OCI-LY3 (cell line): ENCODE data around the gene TRIM46.

Experiments used
- H2AFZ ChIP-seq: fragments of 200-600, 300-600 bp; shearing (Covaris generic); 2 replicates; pipeline ENCODE4 v1.6.0; 2014; ENCODE audit warnings: antibody characterized with exemption, low read depth, low read length
- H3K27ac ChIP-seq: fragments of 200-600, 300-600 bp; sonication (generic); 2 replicates; pipeline ENCODE4 v1.5.1; 2014; ENCODE audit warnings: mild to moderate bottlenecking, low read length, moderate library complexity, mixed read lengths
- H3K27me3 ChIP-seq: fragments of 200-600, 300-600 bp; sonication (generic); 2 replicates; pipeline ENCODE4 v1.6.1; 2014; ENCODE audit warnings: low read depth, low read length, mixed read lengths
- H3K36me3 ChIP-seq: fragments of 200-600, 300-600 bp; sonication (generic); replicated peaks from 2 replicates; pipeline ENCODE3; 2014; ENCODE audit warnings: low read depth, low read length, mixed read lengths
- H3K4me1 ChIP-seq: fragments of 300-600, 200-600 bp; sonication (generic); 2 replicates; pipeline ENCODE4 v1.6.1; 2014; ENCODE audit warnings: low read length, mixed read lengths
- H3K4me2 ChIP-seq: fragments of 200-600, 300-600 bp; sonication (generic); 2 replicates; pipeline ENCODE4 v1.6.1; 2014; ENCODE audit warnings: low read length, mixed read lengths
- H3K4me3 ChIP-seq: fragments of 300-600, 200-600 bp; sonication (generic); 2 replicates; pipeline ENCODE4 v1.5.1; 2014; ENCODE audit warnings: antibody characterized with exemption, mild to moderate bottlenecking, low read length, moderate library complexity
- H3K79me2 ChIP-seq: fragments of 300-600, 200-600 bp; shearing (Covaris generic); 2 replicates; pipeline ENCODE4 v1.6.1; 2014; ENCODE audit warnings: mild to moderate bottlenecking, low read length, mixed read lengths
- H3K9ac ChIP-seq: fragments of 300-600, 200-600 bp; shearing (Covaris generic); 2 replicates; pipeline ENCODE4 v1.6.0; 2014; ENCODE audit warnings: mild to moderate bottlenecking, low read length, moderate library complexity
- H3K9me3 ChIP-seq: fragments of 200-600, 300-600 bp; shearing (Covaris generic); 2 replicates; pipeline ENCODE4 v1.6.1; 2014; ENCODE audit warnings: low read length, mixed read lengths; ENCODE audit not compliant: insufficient read depth
- H4K20me1 ChIP-seq: fragments of 200-600, 300-600 bp; sonication (generic); 2 replicates; pipeline ENCODE4 v1.6.1; 2016; ENCODE audit warnings: low read length, mixed read lengths; ENCODE audit not compliant: insufficient read depth
- EZH2phosphoT487 ChIP-seq: fragments of 200-600 bp; shearing (Covaris generic); IDR thresholded peaks from 2 replicates; pipeline ENCODE4 v1.6.1; 2018; ENCODE audit warnings: antibody characterized with exemption, mixed run types, low read depth
- TF ChIP-seq, protein P1 (sequence below): fragments of 200-600, 300-600 bp; sonication (generic); IDR thresholded peaks from 2 replicates; pipeline ENCODE4 v1.5.1; 2014; ENCODE audit warnings: antibody characterized with exemption, low read length, low read depth

Gene TRIM46

DNA sequence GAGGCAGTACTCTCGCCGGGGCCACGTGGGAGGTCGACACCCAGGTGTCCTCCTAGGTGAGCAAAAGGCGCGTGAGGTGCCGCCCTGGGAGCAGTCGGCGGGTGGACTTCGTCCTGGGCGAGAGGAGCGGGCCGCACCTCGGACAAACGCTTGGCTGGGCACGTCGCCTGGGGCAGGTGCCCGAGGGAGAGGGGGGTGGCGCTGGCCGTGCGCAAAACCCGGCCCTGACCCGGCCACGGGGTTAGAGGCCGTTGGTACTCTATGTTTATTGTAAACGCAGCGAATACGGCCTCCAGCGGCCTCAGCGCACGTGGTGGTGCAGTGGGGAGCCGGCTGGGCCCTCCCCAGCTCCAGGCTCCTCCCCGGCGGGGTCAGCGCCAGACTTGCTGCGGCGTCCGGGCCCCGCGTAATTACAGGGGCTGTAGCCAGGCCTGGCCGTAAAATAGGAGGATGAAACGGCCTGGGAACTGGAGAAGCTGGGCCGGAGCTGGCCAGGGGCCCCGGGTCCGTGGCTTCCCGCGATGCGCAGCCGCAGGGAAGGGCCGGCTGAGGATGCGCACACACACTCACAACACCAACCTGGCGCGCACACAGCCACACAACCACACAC lies 47.6 kb upstream of the TRIM46 start:
- no peak overlapping the region for H3K27ac ChIP-seq
- H3K4me3 ChIP-seq, result no peak overlapping the region
- TF ChIP-seq, protein P1, sequence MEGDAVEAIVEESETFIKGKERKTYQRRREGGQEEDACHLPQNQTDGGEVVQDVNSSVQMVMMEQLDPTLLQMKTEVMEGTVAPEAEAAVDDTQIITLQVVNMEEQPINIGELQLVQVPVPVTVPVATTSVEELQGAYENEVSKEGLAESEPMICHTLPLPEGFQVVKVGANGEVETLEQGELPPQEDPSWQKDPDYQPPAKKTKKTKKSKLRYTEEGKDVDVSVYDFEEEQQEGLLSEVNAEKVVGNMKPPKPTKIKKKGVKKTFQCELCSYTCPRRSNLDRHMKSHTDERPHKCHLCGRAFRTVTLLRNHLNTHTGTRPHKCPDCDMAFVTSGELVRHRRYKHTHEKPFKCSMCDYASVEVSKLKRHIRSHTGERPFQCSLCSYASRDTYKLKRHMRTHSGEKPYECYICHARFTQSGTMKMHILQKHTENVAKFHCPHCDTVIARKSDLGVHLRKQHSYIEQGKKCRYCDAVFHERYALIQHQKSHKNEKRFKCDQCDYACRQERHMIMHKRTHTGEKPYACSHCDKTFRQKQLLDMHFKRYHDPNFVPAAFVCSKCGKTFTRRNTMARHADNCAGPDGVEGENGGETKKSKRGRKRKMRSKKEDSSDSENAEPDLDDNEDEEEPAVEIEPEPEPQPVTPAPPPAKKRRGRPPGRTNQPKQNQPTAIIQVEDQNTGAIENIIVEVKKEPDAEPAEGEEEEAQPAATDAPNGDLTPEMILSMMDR, result no peak
- no peak for TF ChIP-seq EZH2phosphoT487
- no peaks in the 10 kb centered on the region for H3K79me2 ChIP-seq
- H3K4me1 ChIP-seq, result peaks cover 9% of the 10 kb centered on the region; the same call in 1 of the 2 replicates
- H4K20me1 ChIP-seq, result no peaks in the 10 kb centered on the region
- no peak overlapping the region for H3K9ac ChIP-seq
- H3K4me2 ChIP-seq, result no peak overlapping the region
- peaks cover 42% of the 10 kb centered on the region for H3K27me3 ChIP-seq
- H3K9me3 ChIP-seq, result no peaks in the 10 kb centered on the region
- no peaks in the 10 kb centered on the region for H3K36me3 ChIP-seq
- H2AFZ ChIP-seq, result no peak overlapping the region

DNA sequence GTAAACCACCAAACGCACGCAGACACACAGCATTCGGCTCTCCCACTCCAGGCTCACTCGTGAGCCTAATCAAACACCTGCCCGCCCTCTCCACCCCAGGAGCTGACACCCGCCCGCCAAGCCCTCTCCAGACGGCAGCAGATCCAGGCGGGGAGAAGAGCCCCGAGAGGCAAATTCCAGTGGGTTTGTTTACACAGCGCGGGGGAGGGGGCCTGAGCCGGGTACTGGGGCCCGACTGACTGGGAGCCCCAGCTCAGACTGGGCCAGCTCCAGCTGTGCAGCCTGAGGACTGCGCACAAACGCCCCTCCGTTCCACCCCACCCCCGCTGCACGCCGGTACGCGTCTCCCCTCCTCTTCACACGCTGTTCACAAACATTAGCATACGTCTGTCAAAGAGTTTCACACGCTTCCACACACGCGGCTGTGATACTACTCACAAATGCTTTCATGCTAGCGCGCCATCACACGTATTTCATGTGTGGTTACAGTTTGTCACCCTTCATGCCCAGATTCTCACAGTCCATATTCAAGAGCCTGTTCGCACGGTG lies 47.0 kb upstream of the TRIM46 start:
- TF ChIP-seq EZH2phosphoT487, result no peak
- TF ChIP-seq, protein P1, result no peak
- peak overlapping the region; percentile 62 for H3K4me3 ChIP-seq
- no peaks in the 10 kb centered on the region for H3K9me3 ChIP-seq
- peak overlapping the region; percentile 56 for H3K4me2 ChIP-seq
- no peak overlapping the region for H2AFZ ChIP-seq
- no peaks in the 10 kb centered on the region for H3K36me3 ChIP-seq
- H3K4me1 ChIP-seq, result peaks cover 9% of the 10 kb centered on the region; the same call in 1 of the 2 replicates
- no peak overlapping the region for H3K27ac ChIP-seq
- H3K79me2 ChIP-seq, result no peaks in the 10 kb centered on the region
- H4K20me1 ChIP-seq, result no peaks in the 10 kb centered on the region
- no peak overlapping the region for H3K9ac ChIP-seq
- H3K27me3 ChIP-seq, result peaks cover 40% of the 10 kb centered on the region

DNA sequence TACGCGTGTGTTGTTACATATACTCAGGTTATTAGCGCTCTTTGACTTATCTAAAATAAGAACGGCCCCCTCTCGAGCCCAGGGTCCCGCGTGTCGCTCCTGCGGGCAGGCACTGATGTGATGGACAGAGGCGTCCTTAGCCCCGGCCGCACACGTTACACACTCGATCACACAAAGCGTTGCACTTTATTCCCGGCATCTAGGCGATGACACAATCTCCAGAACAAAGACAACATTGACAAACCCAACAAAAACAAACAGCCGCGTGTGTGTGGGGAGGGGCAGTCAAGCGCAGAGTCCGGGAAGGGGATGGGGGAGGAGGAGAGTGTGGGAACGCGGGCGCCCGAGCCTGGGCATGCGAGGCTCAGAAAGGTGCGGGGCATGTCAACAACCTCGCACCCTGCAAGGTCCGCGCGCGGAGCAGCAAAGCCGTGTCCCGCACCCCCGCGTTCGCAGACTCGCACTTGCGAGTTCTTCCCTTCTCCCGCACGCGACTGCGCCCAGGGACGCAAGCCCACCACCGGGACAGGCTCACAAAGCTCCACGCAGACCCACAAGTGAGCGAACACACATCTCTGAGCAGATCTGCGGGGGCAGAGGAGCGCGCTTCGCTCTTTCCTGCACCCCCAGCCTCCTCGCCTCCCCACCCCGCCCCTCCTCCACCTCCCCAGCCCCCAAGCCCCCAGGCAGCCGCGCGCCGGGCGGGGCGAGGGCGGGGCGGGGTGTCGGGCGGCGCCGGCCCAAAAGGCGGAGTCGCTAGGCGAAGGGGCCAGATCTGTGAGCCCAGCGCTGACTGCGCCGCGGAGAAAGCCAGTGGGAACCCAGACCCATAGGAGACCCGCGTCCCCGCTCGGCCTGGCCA lies 46.3 kb upstream of the TRIM46 start, which contains the start of gene EFNA1:
Gene EFNA1, plus strand, starts transcription at position 772 of the 862 bp plus-strand sequence. CDS start 102 bp downstream, outside the sequence.
- Histone ChIP-seq H3K9ac (no peak within 1 kb of the TSS), H3K4me1 (peaks cover 9% of the 10 kb centered on the region; the same call in 1 of the 2 replicates), H3K4me3 (peak within 1 kb of the TSS; percentile 62), H3K79me2 (no peaks in the 10 kb centered on the region), H3K4me2 (peak within 1 kb of the TSS; percentile 56), H3K27ac (no peak within 1 kb of the TSS), H3K27me3 (peaks cover 38% of the 10 kb centered on the region), H2AFZ (no peak within 1 kb of the TSS), H3K9me3 (no peaks in the 10 kb centered on the region), H4K20me1 (no peaks in the 10 kb centered on the region), H3K36me3 (no peaks in the 10 kb centered on the region)
- TF ChIP-seq, protein P1, result no peak
- no peak for TF ChIP-seq EZH2phosphoT487
